Small intestine (tissue), 7 donors: ENCODE data around the gene SUPT5H. TPM values are rescaled to one million over a fixed set of nuclear protein-coding genes. Genes with fewer than 3 reads are reported as not detected.

ENCODE experiments used
- DNase-seq, 2 donors: peaks; one replicate each; pipeline versions ENCODE4 v3.0.0 to v3.0.0-alpha.2; 2013
- FAIRE-seq: peaks from 2 replicates; lab custom pipeline; 2012; peaks lifted over from hg19 to GRCh38; lab: Jason Lieb, UNC
- H3K27ac ChIP-seq, 3 donors: one replicate each; pipeline ENCODE4 v1.5.1; 2013; ENCODE audit warnings: low read length in 2 of 3, mild to moderate bottlenecking in 2 of 3, control low read depth in 1 of 3, inconsistent platforms in 1 of 3, low read depth in 1 of 3, moderate library complexity in 1 of 3
- H3K27me3 ChIP-seq, 3 donors: one replicate each; pipeline ENCODE4 v1.6.1; 2013; ENCODE audit warnings: low read length in 3 of 3, inconsistent platforms in 1 of 3; ENCODE audit not compliant: control insufficient read depth in 3 of 3, insufficient read depth in 3 of 3
- H3K36me3 ChIP-seq, 3 donors: one replicate each; pipeline ENCODE4 v1.6.1; 2013; ENCODE audit warnings: low read length in 3 of 3, inconsistent platforms in 1 of 3, low read depth in 1 of 3, mild to moderate bottlenecking in 1 of 3, moderate library complexity in 1 of 3; ENCODE audit not compliant: control insufficient read depth in 3 of 3, insufficient read depth in 2 of 3
- H3K4me1 ChIP-seq, 3 donors: one replicate each; pipeline ENCODE4 v1.6.1; 2013; ENCODE audit warnings: low read length in 2 of 3, inconsistent platforms in 1 of 3, low read depth in 1 of 3, mild to moderate bottlenecking in 1 of 3, moderate library complexity in 1 of 3; ENCODE audit not compliant: control insufficient read depth in 3 of 3, insufficient read depth in 2 of 3
- H3K4me3 ChIP-seq, 3 donors: one replicate each; pipeline ENCODE4 v1.5.1; 2013; ENCODE audit warnings: low read length in 3 of 3, control low read depth in 1 of 3, inconsistent platforms in 1 of 3, low read depth in 1 of 3, mild to moderate bottlenecking in 1 of 3, moderate library complexity in 1 of 3
- H3K9me3 ChIP-seq, 2 donors: one replicate each; pipeline ENCODE4 v1.6.1; 2013; ENCODE audit warnings: low read depth in 1 of 2, low read length in 1 of 2; ENCODE audit not compliant: control insufficient read depth in 2 of 2, insufficient read depth in 1 of 2
- WGBS, 3 donors: extraction: QIAGEN DNeasy Blood & Tissue Kit; methylation state at CpG; one replicate each; pipeline ENCODE4 v1.1.7; 2013; 5-methylcytosine and 5-hydroxymethylcytosine counted together
- polyA plus RNA-seq, 4 donors: library from polyadenylated mRNA; stranded (reverse) in 3 of 4; unstranded in 1 of 4; fragments of 200-250 nt in 3 of 4; fragments of 120-200 nt in 1 of 4; gene quantifications; one replicate each; pipeline versions ENCODE4 v1.2.1 to v1.2.3, GENCODE V29; 2013
- donor health status: healthy with polysubstance abuse.
- donor health status: control.
- donor health status: control.
- donor health status: Bipolar disorder and iron deficiency.
- donor health status: healthy.

The SUPT5H gene
- polyA plus RNA-seq, 4 donors = 95.5 to 283 (median 163) TPM

DNA sequence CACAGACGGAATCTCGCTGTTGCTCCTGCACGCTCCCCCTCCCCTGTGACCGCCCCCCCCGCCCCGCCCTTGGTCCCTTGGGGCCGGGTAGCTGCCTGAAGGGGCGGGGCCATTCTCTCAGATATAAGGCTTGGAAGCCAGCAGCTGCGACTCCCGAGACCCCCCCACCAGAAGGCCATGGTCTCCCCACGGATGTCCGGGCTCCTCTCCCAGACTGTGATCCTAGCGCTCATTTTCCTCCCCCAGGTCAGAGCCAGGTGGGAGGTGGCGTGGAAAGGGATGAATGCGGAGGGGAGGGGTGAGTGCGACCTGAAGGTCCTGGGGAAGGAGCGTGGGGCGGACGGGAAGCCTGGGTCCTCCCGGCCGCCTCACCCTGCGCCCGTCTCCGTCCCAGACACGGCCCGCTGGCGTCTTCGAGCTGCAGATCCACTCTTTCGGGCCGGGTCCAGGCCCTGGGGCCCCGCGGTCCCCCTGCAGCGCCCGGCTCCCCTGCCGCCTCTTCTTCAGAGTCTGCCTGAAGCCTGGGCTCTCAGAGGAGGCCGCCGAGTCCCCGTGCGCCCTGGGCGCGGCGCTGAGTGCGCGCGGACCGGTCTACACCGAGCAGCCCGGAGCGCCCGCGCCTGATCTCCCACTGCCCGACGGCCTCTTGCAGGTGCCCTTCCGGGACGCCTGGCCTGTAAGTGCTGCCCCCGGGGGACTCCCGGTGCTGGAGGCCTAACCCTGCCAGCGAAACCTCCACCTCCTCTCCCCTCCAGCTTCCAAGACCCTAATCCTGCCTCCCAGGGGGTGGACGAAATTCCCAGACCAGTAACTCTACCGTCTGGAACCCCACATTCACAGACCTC is 53.6 kb downstream of the SUPT5H start, which contains the start of gene DLL3:
Gene DLL3, plus strand, starts transcription at position 150 of the 845 bp plus-strand sequence. Its CDS starts 28 bp downstream, at position 178.
- H3K9me3 ChIP-seq = peaks cover 0 to 4% of the 10 kb centered on the region in 2 donors
- WGBS, 3 donors = 1 to 3% (median 3%) methylated on average over 36 to 60 of the region's 60 CpGs
- DNase-seq = peak in 1 of 2 donors; percentile 46
- no peaks in the 10 kb centered on the region for H3K36me3 ChIP-seq
- H3K4me3 ChIP-seq = no peak within 1 kb of the TSS
- no peak for FAIRE-seq
- peaks cover 0 to 8% (median 0%) of the 10 kb centered on the region in 3 donors for H3K4me1 ChIP-seq
- H3K27ac ChIP-seq = no peak within 1 kb of the TSS
- H3K27me3 ChIP-seq = peaks cover 3 to 68% (median 19%) of the 10 kb centered on the region in 3 donors

DNA sequence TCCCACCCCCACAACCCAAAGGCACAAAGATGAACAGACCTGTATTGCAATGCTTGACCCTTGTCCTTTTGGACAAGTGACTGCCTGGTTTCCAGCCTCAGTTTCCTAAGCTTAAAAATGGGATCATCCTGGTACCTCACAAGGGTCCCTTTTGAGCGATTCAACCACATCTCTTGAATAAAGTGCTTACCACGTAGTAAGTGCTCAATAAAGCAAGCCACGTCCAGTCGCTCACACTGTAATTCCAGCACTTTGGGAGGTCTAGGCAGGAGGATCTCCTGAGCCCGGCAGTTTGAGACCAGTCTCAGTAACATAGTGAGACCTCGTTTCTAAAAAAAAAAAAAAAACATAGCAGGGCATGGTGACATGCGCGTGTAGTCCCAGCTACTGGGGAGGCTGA is 54.5 kb downstream of the SUPT5H start:
- Histone ChIP-seq H3K4me1 (peaks cover 0 to 8% (median 0%) of the 10 kb centered on the region in 3 donors), H3K36me3 (no peaks in the 10 kb centered on the region), H3K27me3 (peaks cover 3 to 76% (median 19%) of the 10 kb centered on the region in 3 donors), H3K9me3 (peaks cover 0 to 4% of the 10 kb centered on the region in 2 donors), H3K4me3 (no peak overlapping the region), H3K27ac (no peak overlapping the region)
- no peak for FAIRE-seq
- WGBS, 3 donors = 80 to 83% (median 81%) methylated on average over 8 of the region's 8 CpGs
- DNase-seq = no peak

DNA sequence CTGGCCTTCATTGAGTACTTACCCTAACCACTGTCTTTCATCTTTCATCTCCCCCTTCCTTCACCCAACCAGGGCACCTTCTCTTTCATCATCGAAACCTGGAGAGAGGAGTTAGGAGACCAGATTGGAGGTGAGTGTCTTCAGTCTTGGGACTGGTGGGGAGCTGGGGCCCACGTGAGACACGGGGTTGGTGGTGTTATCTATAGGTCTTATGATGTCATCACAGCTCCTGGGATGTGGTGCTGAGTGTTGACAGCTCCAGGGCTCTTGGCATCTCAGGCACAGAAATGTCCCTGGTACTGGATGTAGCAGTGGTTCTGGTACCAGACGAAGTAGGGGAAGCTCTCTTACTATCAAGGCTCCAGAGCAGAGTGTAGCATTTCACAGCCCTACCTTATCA is 55.2 kb downstream of the SUPT5H start:
- H3K4me1 ChIP-seq = peaks cover 0 to 8% (median 0%) of the 10 kb centered on the region in 3 donors
- H3K36me3 ChIP-seq = no peaks in the 10 kb centered on the region
- WGBS, 3 donors = 34 to 49% (median 35%) methylated on average over 4 of the region's 4 CpGs
- H3K27ac ChIP-seq = no peak overlapping the region
- FAIRE-seq = no peak
- H3K9me3 ChIP-seq = peaks cover 0 to 4% of the 10 kb centered on the region in 2 donors
- no peak for DNase-seq
- peaks cover 3 to 80% (median 21%) of the 10 kb centered on the region in 3 donors for H3K27me3 ChIP-seq
- H3K4me3 ChIP-seq = no peak overlapping the region

DNA sequence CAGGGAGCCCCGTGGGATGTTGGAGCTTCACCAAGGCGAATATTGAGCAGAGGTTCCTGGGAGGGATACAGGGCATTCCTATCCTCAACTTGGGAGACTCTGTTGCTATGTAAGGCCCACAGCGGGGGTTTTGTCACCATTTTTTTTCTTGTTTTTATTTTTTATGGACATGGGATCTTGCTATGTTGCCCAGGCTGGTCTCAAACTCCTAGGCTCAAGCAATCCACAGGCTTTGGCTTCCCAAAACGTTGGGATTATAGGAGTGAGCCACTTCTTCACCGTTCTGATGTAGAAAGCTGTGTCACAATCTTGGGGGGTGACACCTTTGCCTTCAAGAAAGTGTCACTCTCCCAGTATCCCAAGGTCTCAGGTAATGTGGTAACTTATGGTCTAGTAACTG is 56.0 kb downstream of the SUPT5H start:
- Histone ChIP-seq H3K4me3 (no peak overlapping the region), H3K36me3 (no peaks in the 10 kb centered on the region), H3K9me3 (peaks cover 0 to 4% of the 10 kb centered on the region in 2 donors), H3K27ac (no peak overlapping the region), H3K27me3 (peaks cover 3 to 82% (median 24%) of the 10 kb centered on the region in 3 donors), H3K4me1 (peaks cover 0 to 8% (median 0%) of the 10 kb centered on the region in 3 donors)
- WGBS, 3 donors = 73 to 74% (median 73%) methylated on average over 5 of the region's 5 CpGs
- no peak for FAIRE-seq
- DNase-seq = no peak

DNA sequence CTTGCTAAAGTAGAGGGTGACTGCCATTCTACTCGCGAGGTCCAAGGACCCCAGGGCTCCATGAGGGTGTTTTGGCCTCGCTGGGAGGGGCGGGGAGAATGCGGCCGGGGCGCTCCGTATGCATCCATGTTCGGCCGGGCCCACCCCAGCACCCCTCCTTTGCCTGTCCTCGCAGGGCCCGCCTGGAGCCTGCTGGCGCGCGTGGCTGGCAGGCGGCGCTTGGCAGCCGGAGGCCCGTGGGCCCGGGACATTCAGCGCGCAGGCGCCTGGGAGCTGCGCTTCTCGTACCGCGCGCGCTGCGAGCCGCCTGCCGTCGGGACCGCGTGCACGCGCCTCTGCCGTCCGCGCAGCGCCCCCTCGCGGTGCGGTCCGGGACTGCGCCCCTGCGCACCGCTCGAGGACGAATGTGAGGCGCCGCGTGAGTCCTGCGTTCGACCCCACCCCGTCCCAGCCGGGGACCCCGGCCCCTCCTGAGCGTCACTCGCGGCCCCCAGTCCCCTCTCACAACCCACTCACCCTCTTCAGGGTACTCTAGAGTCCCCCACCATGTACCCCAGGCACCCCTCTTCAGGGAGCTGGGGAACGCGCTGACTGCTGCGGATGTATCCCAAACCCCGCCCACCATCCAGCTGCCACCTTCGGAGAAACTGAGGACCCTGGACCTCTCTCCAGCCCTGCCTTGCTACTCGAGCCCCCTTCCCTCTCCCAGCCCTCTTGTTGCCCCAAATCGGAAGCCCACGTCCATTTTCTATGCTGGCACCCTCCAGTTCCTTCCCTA is 57.4 kb downstream of the SUPT5H start:
- Histone ChIP-seq H3K4me1 (peaks cover 0 to 10% (median 0%) of the 10 kb centered on the region in 3 donors), H3K9me3 (peaks cover 0 to 4% of the 10 kb centered on the region in 2 donors), H3K4me3 (no peak overlapping the region), H3K27ac (no peak overlapping the region), H3K27me3 (peaks cover 14 to 83% (median 33%) of the 10 kb centered on the region in 3 donors), H3K36me3 (no peaks in the 10 kb centered on the region)
- FAIRE-seq = no peak
- WGBS, 3 donors = 12 to 29% (median 18%) methylated on average over 29 to 69 of the region's 69 CpGs
- peak; percentile 55 to 74 for DNase-seq

DNA sequence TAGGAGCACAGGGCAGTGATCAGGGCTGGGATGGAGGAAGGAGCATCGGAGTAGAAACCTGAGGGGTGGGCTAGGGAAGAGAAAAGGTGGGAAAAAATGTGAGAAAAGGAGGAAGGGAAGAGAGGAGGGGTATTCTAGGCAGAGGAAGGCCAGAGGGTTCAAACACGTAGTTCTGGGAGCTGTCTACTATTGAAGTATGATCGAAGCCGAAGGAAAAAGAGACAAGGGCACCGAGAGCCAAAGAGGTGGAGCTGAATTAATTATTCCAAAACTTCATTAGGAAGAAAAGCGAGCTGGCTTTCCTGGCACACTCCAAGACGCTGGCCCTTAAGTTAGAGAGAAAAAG is 61.2 kb downstream of the SUPT5H start:
- FAIRE-seq = no peak

DNA sequence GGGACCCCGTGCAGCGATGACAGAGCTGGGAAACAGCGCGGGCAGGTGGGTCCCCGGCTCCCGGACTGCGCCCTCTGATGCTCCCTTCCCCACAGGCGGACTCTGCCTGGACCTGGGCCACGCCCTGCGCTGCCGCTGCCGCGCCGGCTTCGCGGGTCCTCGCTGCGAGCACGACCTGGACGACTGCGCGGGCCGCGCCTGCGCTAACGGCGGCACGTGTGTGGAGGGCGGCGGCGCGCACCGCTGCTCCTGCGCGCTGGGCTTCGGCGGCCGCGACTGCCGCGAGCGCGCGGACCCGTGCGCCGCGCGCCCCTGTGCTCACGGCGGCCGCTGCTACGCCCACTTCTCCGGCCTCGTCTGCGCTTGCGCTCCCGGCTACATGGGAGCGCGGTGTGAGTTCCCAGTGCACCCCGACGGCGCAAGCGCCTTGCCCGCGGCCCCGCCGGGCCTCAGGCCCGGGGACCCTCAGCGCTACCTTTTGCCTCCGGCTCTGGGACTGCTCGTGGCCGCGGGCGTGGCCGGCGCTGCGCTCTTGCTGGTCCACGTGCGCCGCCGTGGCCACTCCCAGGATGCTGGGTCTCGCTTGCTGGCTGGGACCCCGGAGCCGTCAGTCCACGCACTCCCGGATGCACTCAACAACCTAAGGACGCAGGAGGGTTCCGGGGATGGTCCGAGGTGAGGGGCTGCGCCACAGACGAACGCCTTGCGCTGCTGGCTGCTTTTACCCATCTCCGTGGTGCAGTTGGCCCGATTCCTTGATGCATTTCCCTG is 61.7 kb downstream of the SUPT5H start:
- Histone ChIP-seq H3K27ac (no peak overlapping the region), H3K4me1 (peaks cover 0 to 5% (median 0%) of the 10 kb centered on the region in 3 donors), H3K27me3 (peaks cover 14 to 62% (median 26%) of the 10 kb centered on the region in 3 donors), H3K36me3 (no peaks in the 10 kb centered on the region), H3K9me3 (peaks cover 0 to 4% of the 10 kb centered on the region in 2 donors), H3K4me3 (peak overlapping the region in 2 of 3 donors; percentile 24 to 40)
- 3 to 7% (median 4%) methylated on average over 76 to 96 of the region's 96 CpGs for WGBS, 3 donors
- DNase-seq (peak; percentile 39 to 78), FAIRE-seq (no peak)

More for the DNA sequence above, 61.2 kb downstream of the SUPT5H start:
- no peak for DNase-seq
- no peak overlapping the region for H3K27ac ChIP-seq
- peaks cover 0 to 4% of the 10 kb centered on the region in 2 donors for H3K9me3 ChIP-seq
- 58 to 64% (median 64%) methylated on average over 7 of the region's 7 CpGs for WGBS, 3 donors
- H3K36me3 ChIP-seq = no peaks in the 10 kb centered on the region
- no peak overlapping the region for H3K4me3 ChIP-seq
- H3K27me3 ChIP-seq = peaks cover 14 to 63% (median 26%) of the 10 kb centered on the region in 3 donors
- peaks cover 0 to 5% (median 0%) of the 10 kb centered on the region in 3 donors for H3K4me1 ChIP-seq
